ENCODE data around the gene PXYLP1. TPM values are rescaled to one million over a fixed set of nuclear protein-coding genes. Genes with fewer than 3 reads are reported as not detected.

PXYLP1 gene
- total RNA-seq, 1 donor, result 6.5 TPM

- Histone ChIP-seq H3K4me1 (ENCODE audit: insufficient read depth, low read length) (peaks cover 19% of the 10 kb centered on the region), H3K4me2 (ENCODE audit: insufficient read depth, low read length) (no peak overlapping the region), H2AFZ (ENCODE audit: low read length) (no peak overlapping the region), H3K4me3 (ENCODE audit: insufficient read depth, low read length) (no peak overlapping the region), H4K20me1 (ENCODE audit: insufficient read depth, low read length) (no peaks in the 10 kb centered on the region), H3K27ac (ENCODE audit: low read depth, low read length) (no peak overlapping the region), H3K79me2 (ENCODE audit: insufficient read depth, low read length) (no peaks in the 10 kb centered on the region), H3K27me3 (ENCODE audit: insufficient read depth, low read length) (no peaks in the 10 kb centered on the region), H3K36me3 (ENCODE audit: insufficient read depth, low read length) (no peaks in the 10 kb centered on the region), H3K9me3 (ENCODE audit: low read depth, low read length) (no peaks in the 10 kb centered on the region)
- no peak for DNase-seq (ENCODE audit: insufficient read length, low spot score, missing footprints)
- TF ChIP-seq, protein P1, sequence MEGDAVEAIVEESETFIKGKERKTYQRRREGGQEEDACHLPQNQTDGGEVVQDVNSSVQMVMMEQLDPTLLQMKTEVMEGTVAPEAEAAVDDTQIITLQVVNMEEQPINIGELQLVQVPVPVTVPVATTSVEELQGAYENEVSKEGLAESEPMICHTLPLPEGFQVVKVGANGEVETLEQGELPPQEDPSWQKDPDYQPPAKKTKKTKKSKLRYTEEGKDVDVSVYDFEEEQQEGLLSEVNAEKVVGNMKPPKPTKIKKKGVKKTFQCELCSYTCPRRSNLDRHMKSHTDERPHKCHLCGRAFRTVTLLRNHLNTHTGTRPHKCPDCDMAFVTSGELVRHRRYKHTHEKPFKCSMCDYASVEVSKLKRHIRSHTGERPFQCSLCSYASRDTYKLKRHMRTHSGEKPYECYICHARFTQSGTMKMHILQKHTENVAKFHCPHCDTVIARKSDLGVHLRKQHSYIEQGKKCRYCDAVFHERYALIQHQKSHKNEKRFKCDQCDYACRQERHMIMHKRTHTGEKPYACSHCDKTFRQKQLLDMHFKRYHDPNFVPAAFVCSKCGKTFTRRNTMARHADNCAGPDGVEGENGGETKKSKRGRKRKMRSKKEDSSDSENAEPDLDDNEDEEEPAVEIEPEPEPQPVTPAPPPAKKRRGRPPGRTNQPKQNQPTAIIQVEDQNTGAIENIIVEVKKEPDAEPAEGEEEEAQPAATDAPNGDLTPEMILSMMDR (IDR thresholded peaks at IDR 0.05; ENCODE audit: extremely low read depth, low read depth, low read length), result no peak
Observed at GRCh38 chr3:141343077-141343476, 111.5 kb downstream of the PXYLP1 start.

- no peak overlapping the region for H3K4me3 ChIP-seq (ENCODE audit: insufficient read depth, low read length)
- H3K27ac ChIP-seq (ENCODE audit: low read depth, low read length), result no peak overlapping the region
- no peak overlapping the region for H3K4me2 ChIP-seq (ENCODE audit: insufficient read depth, low read length)
- no peaks in the 10 kb centered on the region for H3K27me3 ChIP-seq (ENCODE audit: insufficient read depth, low read length)
- H3K9me3 ChIP-seq (ENCODE audit: low read depth, low read length), result no peaks in the 10 kb centered on the region
- no peaks in the 10 kb centered on the region for H3K36me3 ChIP-seq (ENCODE audit: insufficient read depth, low read length)
- H2AFZ ChIP-seq (ENCODE audit: low read length), result no peak overlapping the region
- no peaks in the 10 kb centered on the region for H4K20me1 ChIP-seq (ENCODE audit: insufficient read depth, low read length)
- DNase-seq (ENCODE audit: insufficient read length, low spot score, missing footprints), result no peak
- TF ChIP-seq, protein P1 (IDR thresholded peaks at IDR 0.05; ENCODE audit: extremely low read depth, low read depth, low read length), result no peak
- H3K4me1 ChIP-seq (ENCODE audit: insufficient read depth, low read length), result peaks cover 25% of the 10 kb centered on the region
- H3K79me2 ChIP-seq (ENCODE audit: insufficient read depth, low read length), result no peaks in the 10 kb centered on the region
Observed at GRCh38 chr3:141343865-141344271, 112.2 kb downstream of the PXYLP1 start.

Other genes starting within 250 kb of the PXYLP1 start
- gene SPSB4, start 180.5 kb upstream of the PXYLP1 start, total RNA-seq, result not detected in 2 replicates
- 181 and 196 TPM in 2 replicates for gene ZBTB38, start 136.7 kb downstream of the PXYLP1 start, total RNA-seq

Measured in osteoblast (primary cell).